Mesendoderm (in vitro differentiated cells): Measurements from ENCODE around the gene EPHA2.

ENCODE experiments used
- DNase-seq: peaks from one replicate; pipeline ENCODE4 v3.0.0; 2013
- H2AK5ac ChIP-seq: 2 replicates; pipeline ENCODE4 v1.6.1; 2013; ENCODE audit warnings: low read length, inconsistent platforms
- H2BK120ac ChIP-seq: 2 replicates; pipeline ENCODE4 v1.6.1; 2013; ENCODE audit warnings: low read depth, mild to moderate bottlenecking, low read length, moderate library complexity, mixed read lengths
- H2BK15ac ChIP-seq: replicated peaks from 2 replicates; pipeline ENCODE4 v1.6.1; 2013; ENCODE audit warnings: low read depth, mild to moderate bottlenecking, moderate library complexity
- H2BK5ac ChIP-seq: 2 replicates; pipeline ENCODE4 v1.6.1; 2013; ENCODE audit warnings: low read length, inconsistent platforms
- H3K18ac ChIP-seq: 2 replicates; pipeline ENCODE4 v1.6.1; 2013; ENCODE audit warnings: mild to moderate bottlenecking, low read length, mixed read lengths
- H3K23ac ChIP-seq: one replicate; pipeline ENCODE4 v1.6.1; 2013; ENCODE audit warnings: low read length
- H3K27ac ChIP-seq: 2 replicates; pipeline ENCODE4 v1.5.1; 2013; ENCODE audit warnings: low read depth, mild to moderate bottlenecking, inconsistent platforms, low read length, moderate library complexity
- H3K27me3 ChIP-seq: 2 replicates; pipeline ENCODE4 v1.6.1; 2013; ENCODE audit warnings: low read length, control low read depth, mild to moderate bottlenecking, inconsistent platforms; ENCODE audit not compliant: insufficient read depth, poor library complexity
- H3K36me3 ChIP-seq: 2 replicates; pipeline ENCODE4 v1.6.1; 2013; ENCODE audit warnings: low read length, inconsistent platforms; ENCODE audit not compliant: control insufficient read depth, insufficient read depth
- H3K4ac ChIP-seq: one replicate; pipeline ENCODE4 v1.6.1; 2013; ENCODE audit warnings: low read depth, mild to moderate bottlenecking, low read length, moderate library complexity
- H3K4me1 ChIP-seq: 2 replicates; pipeline ENCODE4 v1.6.1; 2013; ENCODE audit warnings: low read depth, low read length, inconsistent platforms; ENCODE audit not compliant: control insufficient read depth
- H3K4me2 ChIP-seq: 2 replicates; pipeline ENCODE4 v1.6.1; 2013; ENCODE audit warnings: low read length
- H3K4me3 ChIP-seq: 2 replicates; pipeline ENCODE4 v1.5.1; 2013; ENCODE audit warnings: mild to moderate bottlenecking, low read length
- H3K56ac ChIP-seq: one replicate; pipeline ENCODE4 v1.6.1; 2013; ENCODE audit warnings: low read length
- H3K79me1 ChIP-seq: 2 replicates; pipeline ENCODE4 v1.6.1; 2013; ENCODE audit warnings: low read length, inconsistent platforms
- H3K79me2 ChIP-seq: 2 replicates; pipeline ENCODE4 v1.6.1; 2013; ENCODE audit warnings: mild to moderate bottlenecking, low read length; ENCODE audit not compliant: control insufficient read depth, insufficient read depth
- H3K9ac ChIP-seq: 2 replicates; pipeline ENCODE4 v1.6.1; 2013; ENCODE audit warnings: low read length, inconsistent platforms
- H4K5ac ChIP-seq: one replicate; pipeline ENCODE4 v1.6.1; 2013; ENCODE audit warnings: low read length
- H4K8ac ChIP-seq: one replicate; pipeline ENCODE4 v1.6.1; 2013; ENCODE audit warnings: low read depth, mild to moderate bottlenecking, control low read depth, low read length, moderate library complexity
- WGBS: extraction: QIAGEN DNeasy Blood & Tissue Kit; methylation state at CpG from one replicate; pipeline ENCODE4 v1.1.7; 2013; ENCODE audit warnings: low lambda C conversion rate, missing lambda C conversion rate; ENCODE audit not compliant: insufficient coverage; ENCODE audit errors: extremely low coverage; 5-methylcytosine and 5-hydroxymethylcytosine counted together

Gene EPHA2

DNA sequence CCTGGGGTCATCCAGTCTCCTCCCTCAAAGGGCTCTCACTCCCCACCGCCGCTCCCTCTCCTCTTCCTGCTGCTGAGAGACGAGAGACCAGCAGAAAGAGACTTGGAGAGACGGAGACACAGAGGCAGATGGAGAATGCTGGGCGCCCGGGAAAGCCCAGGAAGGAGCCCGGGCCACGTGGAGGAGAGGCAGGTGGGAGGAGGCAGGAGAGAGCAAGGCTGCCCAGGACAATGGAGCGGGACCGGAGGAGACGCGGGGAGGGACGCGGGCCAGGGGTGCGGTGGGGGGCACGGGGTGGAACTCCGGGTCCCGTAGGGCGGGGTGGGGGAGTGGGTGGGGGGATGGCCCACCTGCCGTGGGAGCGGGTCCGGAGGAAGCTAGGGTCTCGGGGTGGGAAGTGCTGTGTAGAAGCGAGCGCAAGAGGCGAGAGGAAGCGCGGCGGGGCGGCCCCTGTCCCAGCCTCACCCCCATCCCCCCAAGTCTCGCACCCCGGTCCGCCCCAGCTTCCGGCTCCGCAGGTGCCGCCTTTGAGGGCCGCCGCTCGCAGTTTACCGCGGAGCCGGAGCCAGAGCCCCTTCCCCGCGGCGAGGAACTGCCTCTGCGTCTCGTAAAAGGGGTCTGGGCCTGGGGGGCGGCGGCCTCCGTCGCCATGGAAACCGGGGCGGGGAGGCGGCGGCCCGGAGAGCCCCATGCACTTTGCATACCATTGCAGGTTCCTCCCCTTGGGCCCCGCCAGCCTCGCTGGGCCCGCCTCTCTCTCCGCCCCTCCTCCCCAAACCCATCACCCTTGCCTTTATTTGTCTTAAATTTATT is 11.7 kb upstream of the EPHA2 start:
- Histone ChIP-seq H3K4me3 (no peak overlapping the region), H2BK15ac (no peak overlapping the region)
- WGBS: no CpG with 5 or more reads among the region's 60 CpGs

DNA sequence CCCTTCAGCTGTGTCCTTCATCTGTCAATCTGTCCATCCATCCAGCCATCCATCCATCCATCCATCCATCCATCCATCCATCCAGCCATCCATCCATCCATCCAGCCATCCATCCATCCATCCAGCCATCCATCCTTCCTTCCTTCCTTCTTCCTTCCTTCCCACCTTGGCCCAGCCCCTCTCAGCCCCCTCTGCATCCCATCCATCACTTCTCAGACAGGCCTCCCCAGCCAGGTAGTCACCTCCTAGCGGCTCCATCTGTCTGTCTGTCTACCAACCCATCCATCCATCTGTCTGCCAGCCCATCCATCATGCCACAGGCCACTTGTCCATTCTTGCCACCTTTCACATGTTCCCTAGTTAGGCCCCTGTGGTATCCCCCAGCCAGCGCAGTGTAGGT is 10.2 kb upstream of the EPHA2 start:
- H2BK15ac ChIP-seq: no peak overlapping the region
- H3K4me1 ChIP-seq: peaks cover 24% of the 10 kb centered on the region
- WGBS: no CpG with 5 or more reads among the region's 2 CpGs
- H3K4me2 ChIP-seq: no peak overlapping the region
- no peak overlapping the region for H3K4me3 ChIP-seq
- peak overlapping the region; percentile 0 for H3K18ac ChIP-seq
- H3K23ac ChIP-seq: no peak overlapping the region
- H4K8ac ChIP-seq: no peak overlapping the region
- H3K56ac ChIP-seq: peak overlapping the region; percentile 8
- H3K79me1 ChIP-seq: peaks cover 2% of the 10 kb centered on the region
- peak overlapping the region; percentile 99 for H2AK5ac ChIP-seq
- no peaks in the 10 kb centered on the region for H3K79me2 ChIP-seq
- H3K9ac ChIP-seq: no peak overlapping the region
- H4K5ac ChIP-seq: no peak overlapping the region
- H3K36me3 ChIP-seq: no peaks in the 10 kb centered on the region
- H2BK5ac ChIP-seq: peak overlapping the region; percentile 38
- H3K27me3 ChIP-seq: no peaks in the 10 kb centered on the region
- no peak overlapping the region for H3K4ac ChIP-seq
- H2BK120ac ChIP-seq: no peak overlapping the region
- DNase-seq: no peak
- H3K27ac ChIP-seq: no peak overlapping the region

More for the DNA sequence above, 11.7 kb upstream of the EPHA2 start:
- H4K5ac ChIP-seq: peak overlapping the region; percentile 47
- H3K27me3 ChIP-seq: no peaks in the 10 kb centered on the region
- peak overlapping the region; percentile 95 for H3K27ac ChIP-seq
- no peak overlapping the region for H4K8ac ChIP-seq
- H2BK5ac ChIP-seq: peak overlapping the region; percentile 98
- peaks cover 2% of the 10 kb centered on the region for H3K79me1 ChIP-seq
- peak; percentile 99 for DNase-seq
- H3K4ac ChIP-seq: peak overlapping the region; percentile 89
- peak overlapping the region; percentile 81 for H3K9ac ChIP-seq
- peak overlapping the region; percentile 91 for H3K56ac ChIP-seq
- peak overlapping the region; percentile 69 for H2BK120ac ChIP-seq
- peaks cover 17% of the 10 kb centered on the region for H3K4me1 ChIP-seq
- peak overlapping the region; percentile 57 for H3K4me2 ChIP-seq
- H3K79me2 ChIP-seq: no peaks in the 10 kb centered on the region
- H3K23ac ChIP-seq: no peak overlapping the region
- H2AK5ac ChIP-seq: peak overlapping the region; percentile 86
- H3K18ac ChIP-seq: peak overlapping the region; percentile 63
- H3K36me3 ChIP-seq: no peaks in the 10 kb centered on the region

DNA sequence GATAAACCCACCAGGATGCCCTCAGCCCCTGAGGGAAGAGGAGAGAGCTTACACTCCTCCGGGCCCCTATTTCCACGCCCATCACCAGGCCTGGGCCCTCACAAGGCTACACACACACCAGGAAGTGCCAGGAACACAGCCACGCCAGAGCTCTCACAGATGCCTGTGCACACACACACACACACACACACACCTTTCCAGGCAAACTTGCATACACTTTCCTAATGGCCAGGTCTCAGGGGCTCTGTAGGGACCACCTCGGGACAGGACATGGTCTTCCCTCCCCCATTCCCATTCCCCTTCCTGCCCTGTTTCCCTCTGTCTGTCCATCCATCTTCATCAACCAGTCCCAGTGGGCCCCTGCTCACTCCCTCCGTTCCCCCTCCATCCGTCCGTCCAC is 9.7 kb upstream of the EPHA2 start:
- no peaks in the 10 kb centered on the region for H3K36me3 ChIP-seq
- peak overlapping the region; percentile 74 for H3K4ac ChIP-seq
- DNase-seq: no peak
- peaks cover 2% of the 10 kb centered on the region for H3K79me1 ChIP-seq
- H3K18ac ChIP-seq: peak overlapping the region; percentile 42
- H2BK120ac ChIP-seq: no peak overlapping the region
- H3K27me3 ChIP-seq: no peaks in the 10 kb centered on the region
- peak overlapping the region; percentile 85 for H3K56ac ChIP-seq
- H2AK5ac ChIP-seq: peak overlapping the region; percentile 99
- H4K8ac ChIP-seq: no peak overlapping the region
- WGBS: no CpG with 5 or more reads among the region's 7 CpGs
- H3K27ac ChIP-seq: peak overlapping the region; percentile 4
- H2BK15ac ChIP-seq: no peak overlapping the region
- H4K5ac ChIP-seq: peak overlapping the region; percentile 50
- peaks cover 24% of the 10 kb centered on the region for H3K4me1 ChIP-seq
- H2BK5ac ChIP-seq: peak overlapping the region; percentile 86
- H3K9ac ChIP-seq: peak overlapping the region; percentile 36
- peak overlapping the region; percentile 95 for H3K23ac ChIP-seq
- no peak overlapping the region for H3K4me3 ChIP-seq
- H3K79me2 ChIP-seq: no peaks in the 10 kb centered on the region
- no peak overlapping the region for H3K4me2 ChIP-seq

DNA sequence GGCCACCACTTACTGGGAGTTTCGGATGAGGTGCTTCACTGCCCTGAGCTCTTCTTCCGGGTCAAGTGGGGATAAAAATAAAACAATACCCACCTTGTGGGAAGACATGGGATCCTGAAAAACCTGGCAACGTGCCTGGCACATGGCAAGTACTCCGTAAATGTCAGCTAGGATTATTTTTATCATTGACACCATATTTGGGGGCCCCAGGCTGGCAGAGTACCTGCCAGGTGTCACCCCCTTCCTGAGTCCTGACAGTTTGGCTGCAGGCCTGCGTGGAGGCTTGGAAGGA is 9.2 kb upstream of the EPHA2 start:
- Histone ChIP-seq H3K27me3 (no peaks in the 10 kb centered on the region), H3K79me1 (peaks cover 2% of the 10 kb centered on the region), H2BK15ac (no peak overlapping the region), H3K4me2 (no peak overlapping the region), H3K4ac (peak overlapping the region; percentile 74), H3K79me2 (no peaks in the 10 kb centered on the region), H4K8ac (no peak overlapping the region), H2AK5ac (peak overlapping the region; percentile 88), H3K9ac (peak overlapping the region; percentile 36), H3K18ac (peak overlapping the region; percentile 42), H2BK120ac (peak overlapping the region; percentile 23), H4K5ac (no peak overlapping the region), H3K56ac (peak overlapping the region; percentile 85), H3K4me1 (peaks cover 24% of the 10 kb centered on the region), H2BK5ac (peak overlapping the region; percentile 86), H3K36me3 (no peaks in the 10 kb centered on the region), H3K23ac (no peak overlapping the region), H3K27ac (no peak overlapping the region), H3K4me3 (no peak overlapping the region)
- whole genome bisulfite sequencing: no CpG with 5 or more reads among the region's 5 CpGs
- no peak for DNase-seq

DNA sequence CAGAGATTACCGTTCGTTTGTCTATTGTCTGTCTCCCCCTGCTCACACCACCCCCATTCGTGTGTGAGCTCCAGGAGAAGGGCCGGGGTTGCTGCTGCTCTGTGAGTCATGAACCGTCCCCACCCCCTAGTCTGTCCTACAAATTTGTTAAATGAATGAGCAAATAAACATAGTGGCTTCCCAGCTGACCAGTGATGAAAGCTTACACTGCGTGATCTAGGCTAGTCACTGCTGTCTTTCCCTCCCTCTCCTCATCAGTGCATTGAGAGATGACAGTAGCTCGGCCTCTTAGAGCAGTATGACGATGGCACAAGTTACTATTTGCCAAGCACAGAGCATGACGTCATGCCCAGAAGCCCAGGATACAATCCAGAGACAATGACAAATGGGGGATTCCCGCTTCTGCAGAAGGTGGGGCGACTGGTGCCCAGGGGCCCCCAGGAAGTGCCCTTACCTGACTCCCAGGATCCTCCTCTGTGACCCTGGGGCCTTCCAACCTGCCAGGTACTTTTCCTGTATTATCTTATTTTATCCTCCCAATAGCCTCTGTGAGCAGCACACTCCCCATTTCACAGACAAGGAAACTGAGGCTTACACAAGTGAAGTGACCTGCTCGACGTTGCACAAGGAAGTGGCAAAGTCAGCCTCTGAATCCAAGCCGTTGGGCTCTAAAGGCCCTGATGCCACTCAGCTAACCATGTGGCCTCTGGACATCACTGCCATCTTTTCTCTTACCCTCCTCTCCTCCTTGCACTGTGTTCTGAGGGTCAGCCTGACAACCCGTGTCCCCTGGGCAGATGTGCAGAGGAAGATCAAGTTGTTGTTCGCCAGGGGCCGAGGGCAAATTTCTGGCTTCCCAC is 8.6 kb upstream of the EPHA2 start:
- H3K27ac ChIP-seq: peak overlapping the region; percentile 6
- peak; percentile 90 for DNase-seq

More for the DNA sequence above, 8.6 kb upstream of the EPHA2 start:
- Histone ChIP-seq H4K5ac (no peak overlapping the region), H4K8ac (no peak overlapping the region), H3K79me1 (peaks cover 2% of the 10 kb centered on the region), H2BK120ac (peak overlapping the region; percentile 23), H3K23ac (no peak overlapping the region), H3K4me3 (no peak overlapping the region), H3K36me3 (no peaks in the 10 kb centered on the region), H3K79me2 (no peaks in the 10 kb centered on the region), H2AK5ac (peak overlapping the region; percentile 89), H3K27me3 (no peaks in the 10 kb centered on the region), H3K4me2 (no peak overlapping the region), H2BK15ac (no peak overlapping the region), H3K9ac (peak overlapping the region; percentile 9), H2BK5ac (peak overlapping the region; percentile 75), H3K56ac (peak overlapping the region; percentile 44), H3K4ac (peak overlapping the region; percentile 74), H3K4me1 (peaks cover 24% of the 10 kb centered on the region), H3K18ac (peak overlapping the region; percentile 42)
- no CpG with 5 or more reads among the region's 17 CpGs for WGBS
